DOHH2 (cell line): ENCODE measurements around the gene PAPOLB.

Source experiments
- H3F3A ChIP-seq: fragments of 200-600 bp; sonication (generic), shearing (Covaris generic); 2 replicates; pipeline ENCODE4 v1.6.0; 2016; ENCODE audit warnings: antibody characterized with exemption, mild to moderate bottlenecking; ENCODE audit not compliant: control insufficient read depth, insufficient read depth
- H3K27ac ChIP-seq: fragments of 200-600 bp; sonication (generic); 2 replicates; pipeline ENCODE4 v1.5.1; 2014; ENCODE audit warnings: low read depth, mild to moderate bottlenecking, low read length, moderate library complexity
- H3K27me3 ChIP-seq: fragments of 200-600 bp; sonication (generic); 2 replicates; pipeline ENCODE4 v1.6.1; 2014; ENCODE audit warnings: mild to moderate bottlenecking, low read length, mixed read lengths; ENCODE audit not compliant: control insufficient read depth
- H3K36me3 ChIP-seq: fragments of 200-600 bp; sonication (generic); 2 replicates; pipeline ENCODE4 v1.6.1; 2014; ENCODE audit warnings: mild to moderate bottlenecking, low read length, moderate library complexity, mixed read lengths; ENCODE audit not compliant: control insufficient read depth
- H3K4me1 ChIP-seq: fragments of 200-600 bp; sonication (generic); 2 replicates; pipeline ENCODE4 v1.6.1; 2014; ENCODE audit warnings: mild to moderate bottlenecking, low read length, mixed read lengths; ENCODE audit not compliant: control insufficient read depth
- H3K4me2 ChIP-seq: fragments of 200-600 bp; sonication (generic); 2 replicates; pipeline ENCODE4 v1.6.0; 2014; ENCODE audit warnings: mild to moderate bottlenecking, low read length, moderate library complexity
- H3K4me3 ChIP-seq: fragments of 200-600 bp; sonication (generic); 2 replicates; pipeline ENCODE4 v1.5.1; 2014; ENCODE audit warnings: mild to moderate bottlenecking, low read length, mixed read lengths
- H3K79me2 ChIP-seq: fragments of 200-600 bp; sonication (generic); 2 replicates; pipeline ENCODE4 v1.6.1; 2014; ENCODE audit warnings: mild to moderate bottlenecking, low read length, mixed read lengths; ENCODE audit not compliant: control insufficient read depth
- H3K9me2 ChIP-seq: fragments of 200-600 bp; sonication (generic); replicated peaks from 2 replicates; pipeline ENCODE4 v1.6.1; 2014; ENCODE audit warnings: mild to moderate bottlenecking, low read length, mixed read lengths; ENCODE audit not compliant: control insufficient read depth
- H3K9me3 ChIP-seq: fragments of 200-600 bp; sonication (generic); 2 replicates; pipeline ENCODE4 v1.6.1; 2014; ENCODE audit warnings: antibody characterized with exemption, low read length, mixed read lengths; ENCODE audit not compliant: control insufficient read depth, insufficient read depth
- H4K20me1 ChIP-seq: fragments of 200-600 bp; sonication (generic); 2 replicates; pipeline ENCODE4 v1.6.0; 2014; ENCODE audit warnings: low read depth, mild to moderate bottlenecking, antibody characterized with exemption, low read length, moderate library complexity; ENCODE audit not compliant: control insufficient read depth, insufficient read depth
- CTCF ChIP-seq: fragments of 200-600 bp; sonication (generic); IDR thresholded peaks from one replicate; pipeline ENCODE4 v1.5.1; 2014; ENCODE audit warnings: antibody characterized with exemption, mild to moderate bottlenecking, low read depth, low read length; ENCODE audit not compliant: poor library complexity, severe bottlenecking
- EZH2phosphoT487 ChIP-seq: fragments of 200-600 bp; sonication (generic); IDR thresholded peaks from 2 replicates; pipeline ENCODE4 v1.6.1; 2017; ENCODE audit warnings: borderline replicate concordance, mild to moderate bottlenecking, antibody characterized with exemption, low read length, moderate library complexity, mixed read lengths

The PAPOLB gene

DNA sequence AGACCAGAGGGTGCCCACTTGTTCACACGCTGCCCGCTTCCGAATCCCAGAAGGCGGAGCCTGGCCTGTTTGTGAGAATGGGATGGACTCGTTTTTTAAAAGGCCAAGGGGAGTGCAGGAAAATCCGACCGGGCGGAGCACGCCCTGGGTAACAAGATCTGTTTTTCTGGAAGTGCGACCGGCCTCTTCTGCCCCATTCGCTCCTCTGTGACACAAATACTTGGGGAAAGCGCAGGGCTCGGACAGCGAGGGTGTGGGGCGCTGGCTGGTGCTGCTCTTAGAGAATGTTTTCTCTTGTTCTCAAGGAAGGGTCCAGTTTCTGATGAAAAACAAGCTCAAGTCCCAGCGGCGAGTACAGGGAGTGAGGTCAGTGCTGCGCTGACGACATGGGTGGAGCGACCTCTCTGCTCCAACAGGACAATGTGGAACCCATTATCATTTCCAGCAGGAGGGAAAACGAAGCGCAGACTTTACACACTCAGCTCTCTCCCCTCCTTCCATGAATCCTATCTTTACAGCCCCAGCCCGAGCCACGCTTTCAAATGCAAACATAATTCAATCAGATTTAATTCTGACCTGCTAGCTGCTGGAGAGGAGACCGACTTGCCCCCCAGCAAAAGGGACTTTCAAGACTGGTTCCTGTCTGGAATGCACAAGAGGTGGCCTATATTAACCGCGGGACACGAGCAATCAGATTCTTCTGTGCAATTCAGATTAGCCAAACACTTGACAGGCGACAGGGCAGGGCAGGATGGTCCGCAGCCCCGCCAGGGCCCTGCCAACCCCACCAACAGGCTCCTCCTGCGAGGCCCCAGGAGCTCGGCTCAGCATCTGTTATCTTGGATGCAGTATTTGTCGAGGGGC, 20.6 kb upstream of the PAPOLB start:
- Histone ChIP-seq H3K4me3 (no peak overlapping the region), H3K4me2 (no peak overlapping the region; the same call in 1 of the 2 replicates)
- TF ChIP-seq CTCF (no peak), EZH2phosphoT487 (no peak)

GRCh38 chr7:4880218-4880617, 18.4 kb upstream of the PAPOLB start:
- no peaks in the 10 kb centered on the region for H3K79me2 ChIP-seq
- H3K4me1 ChIP-seq, result no peaks in the 10 kb centered on the region
- H3K27ac ChIP-seq, result no peak overlapping the region
- H3K4me3 ChIP-seq, result no peak overlapping the region
- H3K4me2 ChIP-seq, result no peak overlapping the region
- H3K27me3 ChIP-seq, result peaks cover 13% of the 10 kb centered on the region
- no peaks in the 10 kb centered on the region for H3K36me3 ChIP-seq
- no peaks in the 10 kb centered on the region for H3K9me2 ChIP-seq
- H3K9me3 ChIP-seq, result no peaks in the 10 kb centered on the region; the same call in 1 of the 2 replicates
- H4K20me1 ChIP-seq, result no peaks in the 10 kb centered on the region
- no peak for TF ChIP-seq CTCF
- no peak for TF ChIP-seq EZH2phosphoT487
- H3F3A ChIP-seq, result no peaks in the 10 kb centered on the region

More for the DNA sequence above, 20.6 kb upstream of the PAPOLB start:
- Histone ChIP-seq H3K4me1 (no peaks in the 10 kb centered on the region), H3K36me3 (no peaks in the 10 kb centered on the region), H3K9me2 (no peaks in the 10 kb centered on the region), H3F3A (no peaks in the 10 kb centered on the region), H3K27me3 (peaks cover 13% of the 10 kb centered on the region), H3K79me2 (no peaks in the 10 kb centered on the region), H3K27ac (no peak overlapping the region), H3K9me3 (no peaks in the 10 kb centered on the region; the same call in 1 of the 2 replicates), H4K20me1 (no peaks in the 10 kb centered on the region)

DNA sequence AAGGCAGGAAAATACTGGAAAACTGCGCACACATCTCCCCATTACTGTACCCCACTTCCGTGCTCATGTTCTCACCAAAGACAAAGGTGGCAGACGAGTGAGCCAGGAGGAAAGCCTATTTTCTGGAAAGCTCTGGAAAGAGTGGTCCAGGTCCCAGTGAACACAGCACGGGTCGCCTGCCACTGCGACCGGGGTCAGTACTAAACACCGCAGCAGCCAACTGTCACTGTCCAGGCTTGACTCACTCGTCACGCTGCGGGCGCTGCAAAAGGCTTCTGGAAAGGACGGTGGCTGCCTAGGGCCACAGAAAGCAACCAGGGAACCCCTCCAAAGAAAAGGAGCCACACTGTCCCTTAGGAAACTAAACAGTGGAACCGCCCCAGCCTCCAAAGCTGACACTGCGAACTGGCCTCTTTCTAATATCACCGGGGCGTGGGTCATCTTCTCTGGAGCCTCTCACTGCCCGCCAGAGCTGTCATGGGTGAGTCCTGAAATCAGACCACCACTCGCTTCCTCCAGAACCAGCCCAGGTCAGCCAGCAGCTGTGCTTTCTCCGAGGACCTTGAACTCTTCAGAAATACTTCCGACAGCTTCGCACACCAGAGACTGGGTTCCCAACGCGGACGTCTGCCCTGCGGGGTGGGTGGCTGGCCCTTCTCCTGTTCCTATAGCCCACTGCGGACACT, 17.7 kb upstream of the PAPOLB start:
- no peaks in the 10 kb centered on the region for H3K4me1 ChIP-seq
- H3K36me3 ChIP-seq, result no peaks in the 10 kb centered on the region
- H3K4me2 ChIP-seq, result no peak overlapping the region
- H3K4me3 ChIP-seq, result no peak overlapping the region
- H3K9me3 ChIP-seq, result no peaks in the 10 kb centered on the region; the same call in 1 of the 2 replicates
- H3K79me2 ChIP-seq, result no peaks in the 10 kb centered on the region
- H3K27me3 ChIP-seq, result peaks cover 13% of the 10 kb centered on the region
- H3F3A ChIP-seq, result no peaks in the 10 kb centered on the region
- no peaks in the 10 kb centered on the region for H3K9me2 ChIP-seq
- no peak overlapping the region for H3K27ac ChIP-seq
- TF ChIP-seq EZH2phosphoT487, result no peak
- no peak for TF ChIP-seq CTCF
- no peaks in the 10 kb centered on the region for H4K20me1 ChIP-seq
